Gastrocnemius medialis (tissue), 4 donors: ENCODE data around the gene TAPT1.

ENCODE experiments used
- CTCF ChIP-seq, 5 experiments: fragments of 450-650 bp in 3 of 5; fragments of 200-600 bp in 2 of 5; sonication (generic) in 2 of 5; IDR thresholded peaks in 4 of 5; conservative IDR thresholded peaks in 1 of 5; 1 replicate in 4 of 5; 2 replicates in 1 of 5; pipeline ENCODE4 v1.5.1; 2016 to 2019; ENCODE audit warnings: antibody characterized with exemption in 5 of 5, mild to moderate bottlenecking in 3 of 5, moderate library complexity in 3 of 5
- POLR2A ChIP-seq, 2 donors: fragments of 450-650 bp; IDR thresholded peaks; one replicate each; pipeline ENCODE4 v1.6.1; 2017; ENCODE audit warnings: antibody characterized with exemption in 2 of 2, mild to moderate bottlenecking in 2 of 2, moderate library complexity in 2 of 2

GRCh38 chr4:16206301-16206700, 20.0 kb downstream of the TAPT1 start:
- TF ChIP-seq CTCF (IDR thresholded peaks at IDR 0.05 in 4 of 5, conservative IDR thresholded peaks at IDR 0.05 in 1 of 5) (no peak), POLR2A (IDR thresholded peaks at IDR 0.05) (no peak)
